ENCODE measurements around the gene CACNA1H. TPM values are rescaled to one million over a fixed set of nuclear protein-coding genes. Genes with fewer than 3 reads are reported as not detected.

The CACNA1H gene
- total and polyA plus RNA-seq, 3 donors from 2014 or later: 41.1 to 69.0 (median 55.9) TPM

DNA sequence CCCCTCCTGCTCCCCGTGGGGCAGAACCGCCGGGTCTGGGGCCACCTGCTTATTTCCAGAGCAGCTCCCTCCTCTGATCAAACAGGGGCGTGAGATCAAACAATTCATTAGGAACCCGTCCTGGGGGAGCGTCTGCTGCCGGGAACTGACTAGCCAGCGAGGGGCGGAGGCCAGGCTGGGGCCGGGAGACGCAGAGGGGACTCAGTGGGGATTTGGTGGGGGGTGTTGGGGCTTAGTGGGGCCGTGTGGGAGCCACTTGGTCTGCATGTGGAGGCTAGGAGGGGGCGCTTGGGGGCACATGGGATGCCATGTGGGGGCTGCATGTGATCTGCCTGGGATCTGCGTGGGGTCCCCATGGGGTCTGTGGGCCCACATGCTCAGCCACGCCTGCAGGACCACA lies 20.5 kb upstream of the CACNA1H start:
- no peak overlapping the region for H3K27ac ChIP-seq
- H3K9me3 ChIP-seq: no peaks in the 10 kb centered on the region
- WGBS, 2 donors: 85 to 91% methylated on average over 10 to 15 of the region's 15 CpGs
- no peaks in the 10 kb centered on the region for H3K27me3 ChIP-seq
- H3K4me1 ChIP-seq: no peaks in the 10 kb centered on the region
- intact Hi-C loops (cut with DNase I; ENCODE audit: low total_unique reads): no loop called here
- no peak for DNase-seq
- TF ChIP-seq, protein P1, sequence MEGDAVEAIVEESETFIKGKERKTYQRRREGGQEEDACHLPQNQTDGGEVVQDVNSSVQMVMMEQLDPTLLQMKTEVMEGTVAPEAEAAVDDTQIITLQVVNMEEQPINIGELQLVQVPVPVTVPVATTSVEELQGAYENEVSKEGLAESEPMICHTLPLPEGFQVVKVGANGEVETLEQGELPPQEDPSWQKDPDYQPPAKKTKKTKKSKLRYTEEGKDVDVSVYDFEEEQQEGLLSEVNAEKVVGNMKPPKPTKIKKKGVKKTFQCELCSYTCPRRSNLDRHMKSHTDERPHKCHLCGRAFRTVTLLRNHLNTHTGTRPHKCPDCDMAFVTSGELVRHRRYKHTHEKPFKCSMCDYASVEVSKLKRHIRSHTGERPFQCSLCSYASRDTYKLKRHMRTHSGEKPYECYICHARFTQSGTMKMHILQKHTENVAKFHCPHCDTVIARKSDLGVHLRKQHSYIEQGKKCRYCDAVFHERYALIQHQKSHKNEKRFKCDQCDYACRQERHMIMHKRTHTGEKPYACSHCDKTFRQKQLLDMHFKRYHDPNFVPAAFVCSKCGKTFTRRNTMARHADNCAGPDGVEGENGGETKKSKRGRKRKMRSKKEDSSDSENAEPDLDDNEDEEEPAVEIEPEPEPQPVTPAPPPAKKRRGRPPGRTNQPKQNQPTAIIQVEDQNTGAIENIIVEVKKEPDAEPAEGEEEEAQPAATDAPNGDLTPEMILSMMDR (IDR thresholded peaks at IDR 0.05): no peak
- no peak for TF ChIP-seq POLR2A (IDR thresholded peaks at IDR 0.05)
- no peak overlapping the region for H3K4me3 ChIP-seq
- H3K36me3 ChIP-seq (ENCODE audit: low read depth, missing control alignments): no peaks in the 10 kb centered on the region

DNA sequence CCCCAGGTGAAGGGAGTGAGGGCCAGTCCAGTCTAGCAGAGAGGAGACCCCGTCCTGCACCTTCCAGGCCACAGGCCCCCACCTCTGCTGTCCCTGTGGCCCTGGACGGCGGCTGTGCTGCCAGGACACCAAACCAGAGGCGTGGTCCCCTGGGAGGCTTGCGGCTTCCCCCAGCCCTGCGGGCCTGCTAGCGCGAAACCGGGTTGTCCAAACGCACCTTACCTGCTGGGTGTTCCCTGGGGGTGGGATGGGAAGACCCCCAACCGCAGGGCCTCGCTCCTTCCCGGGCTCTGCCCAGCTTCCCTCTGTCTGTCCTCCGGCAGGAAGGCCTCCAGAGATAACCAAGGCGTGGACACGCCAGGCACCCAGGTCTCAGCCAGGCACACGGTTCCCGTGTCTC lies 19.6 kb upstream of the CACNA1H start:
- H3K4me1 ChIP-seq: no peaks in the 10 kb centered on the region
- intact Hi-C loops (cut with DNase I; ENCODE audit: low total_unique reads): no loop called here
- DNase-seq: no peak
- no peaks in the 10 kb centered on the region for H3K36me3 ChIP-seq (ENCODE audit: low read depth, missing control alignments)
- no peaks in the 10 kb centered on the region for H3K9me3 ChIP-seq
- no peaks in the 10 kb centered on the region for H3K27me3 ChIP-seq
- 95 to 98% methylated on average over 7 to 18 of the region's 18 CpGs for WGBS, 2 donors
- H3K4me3 ChIP-seq: no peak overlapping the region
- TF ChIP-seq, protein P1 (IDR thresholded peaks at IDR 0.05): no peak
- TF ChIP-seq POLR2A (IDR thresholded peaks at IDR 0.05): no peak
- H3K27ac ChIP-seq: no peak overlapping the region

DNA sequence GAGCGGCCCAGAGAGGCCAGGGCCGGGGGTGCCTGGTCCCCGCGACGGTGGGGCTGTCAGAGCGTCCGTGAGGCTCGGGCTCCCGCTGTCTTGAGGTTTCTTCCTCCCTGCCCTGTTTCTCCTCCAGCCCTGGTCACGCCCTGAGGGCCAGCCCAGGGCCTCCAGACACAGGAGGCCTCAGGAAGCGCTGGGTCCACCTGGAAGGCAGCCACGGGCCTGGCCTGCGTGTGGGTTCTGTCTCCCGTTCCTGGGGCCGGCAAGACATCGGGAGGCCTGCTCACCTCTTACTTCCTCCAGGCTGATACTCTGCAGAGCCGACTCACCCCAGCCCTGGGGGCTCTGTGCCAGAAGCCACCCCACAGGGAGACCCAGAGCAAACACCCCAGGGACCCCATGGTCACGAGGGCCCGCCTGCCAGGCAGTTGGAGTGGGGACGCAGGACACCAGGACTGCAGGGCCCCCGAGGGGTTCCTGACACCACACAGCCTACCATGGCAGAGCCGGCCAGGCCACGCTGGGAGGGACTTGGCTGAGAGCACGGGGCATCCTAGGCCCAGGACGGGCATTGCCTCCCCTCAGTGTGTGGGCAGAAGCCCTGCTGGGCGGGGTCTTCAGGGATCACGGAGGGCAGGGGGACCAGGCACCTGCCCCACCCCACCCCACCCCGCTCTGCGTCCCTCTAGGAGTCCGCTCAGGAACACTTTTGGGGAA lies 18.9 kb upstream of the CACNA1H start:
- intact Hi-C loops (cut with DNase I; ENCODE audit: low total_unique reads): no loop called here
- DNase-seq: no peak
- Histone ChIP-seq H3K27ac (no peak overlapping the region), H3K4me3 (no peak overlapping the region), H3K27me3 (no peaks in the 10 kb centered on the region), H3K9me3 (no peaks in the 10 kb centered on the region), H3K36me3 (ENCODE audit: low read depth, missing control alignments) (no peaks in the 10 kb centered on the region), H3K4me1 (no peaks in the 10 kb centered on the region)
- TF ChIP-seq POLR2A (IDR thresholded peaks at IDR 0.05): no peak
- TF ChIP-seq, protein P1 (IDR thresholded peaks at IDR 0.05): no peak
- WGBS, 2 donors: 84 to 89% methylated on average over 16 to 30 of the region's 30 CpGs

DNA sequence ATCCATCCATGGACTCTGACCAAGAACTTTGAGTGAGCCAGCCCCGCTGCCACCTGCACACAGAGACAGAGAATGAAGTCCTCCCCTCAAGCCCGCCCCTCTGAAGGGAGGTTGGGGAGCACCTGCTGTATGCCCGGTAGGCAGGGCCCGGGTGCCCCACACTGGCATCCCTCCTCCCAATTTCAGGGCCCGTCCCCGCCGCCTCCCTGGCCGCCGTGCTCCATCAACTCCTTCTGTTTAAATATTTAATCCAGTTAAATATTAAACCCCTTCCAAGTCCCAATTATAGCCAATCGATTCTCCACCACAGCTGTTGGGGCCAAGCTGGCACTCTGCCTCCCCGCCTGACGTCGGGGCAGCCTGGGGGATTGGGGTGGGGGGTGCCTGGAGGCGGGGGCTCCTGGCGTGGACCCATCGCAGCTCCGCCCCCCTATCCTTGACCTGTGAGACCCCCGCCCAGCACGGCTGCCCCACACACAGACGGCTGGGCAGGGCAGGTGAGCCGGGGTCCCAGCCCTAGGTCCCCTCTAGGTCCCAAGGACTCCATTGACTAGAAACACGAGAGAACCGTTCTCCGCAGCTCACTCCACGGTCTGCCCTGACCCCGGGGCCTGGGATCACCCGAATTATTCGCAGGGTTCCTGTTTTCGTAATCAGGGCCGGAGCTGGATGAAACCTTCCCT lies 18.0 kb upstream of the CACNA1H start:
- no peak for TF ChIP-seq POLR2A (IDR thresholded peaks at IDR 0.05)
- TF ChIP-seq, protein P1 (IDR thresholded peaks at IDR 0.05): no peak
- Histone ChIP-seq H3K27ac (no peak overlapping the region), H3K27me3 (no peaks in the 10 kb centered on the region), H3K4me1 (no peaks in the 10 kb centered on the region), H3K36me3 (ENCODE audit: low read depth, missing control alignments) (no peaks in the 10 kb centered on the region), H3K4me3 (no peak overlapping the region), H3K9me3 (no peaks in the 10 kb centered on the region)
- DNase-seq: no peak
- 86 to 87% methylated on average over 28 to 30 of the region's 30 CpGs for WGBS, 2 donors
- intact Hi-C loops (cut with DNase I; ENCODE audit: low total_unique reads): no loop called here

All from testis (tissue), 3 donors.